Measurements from ENCODE around the gene CD69.

The CD69 gene

GRCh38 chr12:9782547-9783382, 22.1 kb upstream of the CD69 start:
- no peak for DNase-seq (ENCODE audit: low read depth in 2 of 2, low spot score in 1 of 2)

- DNase-seq (ENCODE audit: low read depth in 2 of 2, low spot score in 1 of 2): no peak
Observed at GRCh38 chr12:9781360-9781759, 20.7 kb upstream of the CD69 start.

GRCh38 chr12:9779209-9779608, 18.5 kb upstream of the CD69 start:
- DNase-seq (ENCODE audit: low read depth in 2 of 2, low spot score in 1 of 2): no peak

- DNase-seq (ENCODE audit: low read depth in 2 of 2, low spot score in 1 of 2): no peak
Observed at GRCh38 chr12:9776781-9777180, 16.1 kb upstream of the CD69 start.

- no peak for DNase-seq (ENCODE audit: low read depth in 2 of 2, low spot score in 1 of 2)
Observed at GRCh38 chr12:9773216-9773877, 12.6 kb upstream of the CD69 start.

GRCh38 chr12:9763025-9763424, 2.3 kb upstream of the CD69 start:
- no peak for DNase-seq (ENCODE audit: low read depth in 2 of 2, low spot score in 1 of 2)

GRCh38 chr12:9762369-9762768, 1.7 kb upstream of the CD69 start:
- DNase-seq (ENCODE audit: low read depth in 2 of 2, low spot score in 1 of 2): no peak

GRCh38 chr12:9761419-9761781, 699 bp upstream of the CD69 start:
- DNase-seq (ENCODE audit: low read depth in 2 of 2, low spot score in 1 of 2): no peak

- DNase-seq (ENCODE audit: low read depth in 2 of 2, low spot score in 1 of 2): no peak
Observed at GRCh38 chr12:9760120-9760519, 581 bp downstream of the CD69 start.

GRCh38 chr12:9759694-9760093, 1.0 kb downstream of the CD69 start:
- no peak for DNase-seq (ENCODE audit: low read depth in 2 of 2, low spot score in 1 of 2)

GRCh38 chr12:9758119-9758518, 2.6 kb downstream of the CD69 start:
- DNase-seq (ENCODE audit: low read depth in 2 of 2, low spot score in 1 of 2): no peak

- DNase-seq (ENCODE audit: low read depth in 2 of 2, low spot score in 1 of 2): no peak
Observed at GRCh38 chr12:9757433-9758025, 3.2 kb downstream of the CD69 start.

GRCh38 chr12:9756706-9757105, 4.0 kb downstream of the CD69 start:
- DNase-seq (ENCODE audit: low read depth in 2 of 2, low spot score in 1 of 2): no peak

- DNase-seq (ENCODE audit: low read depth in 2 of 2, low spot score in 1 of 2): no peak
Observed at GRCh38 chr12:9756170-9756569, 4.5 kb downstream of the CD69 start.

GRCh38 chr12:9755567-9755966, 5.1 kb downstream of the CD69 start:
- no peak for DNase-seq (ENCODE audit: low read depth in 2 of 2, low spot score in 1 of 2)

GRCh38 chr12:9755035-9755434, 5.7 kb downstream of the CD69 start:
- no peak for DNase-seq (ENCODE audit: low read depth in 2 of 2, low spot score in 1 of 2)

- DNase-seq (ENCODE audit: low read depth in 2 of 2, low spot score in 1 of 2): no peak
Observed at GRCh38 chr12:9754099-9754927, 6.4 kb downstream of the CD69 start.

- no peak for DNase-seq (ENCODE audit: low read depth in 2 of 2, low spot score in 1 of 2)
Observed at GRCh38 chr12:9753498-9753897, 7.2 kb downstream of the CD69 start.

GRCh38 chr12:9753073-9753472, 7.6 kb downstream of the CD69 start:
- DNase-seq (ENCODE audit: low read depth in 2 of 2, low spot score in 1 of 2): no peak

GRCh38 chr12:9752145-9752933, 8.4 kb downstream of the CD69 start:
- no peak for DNase-seq (ENCODE audit: low read depth in 2 of 2, low spot score in 1 of 2)

All from stimulated activated CD8-positive, alpha-beta memory T cell treated with anti-CD3 and anti-CD28 coated beads, Interleukin-4, amount 100 ng/mL, for 4 hours (primary cell).